DMS79 treated with DMSO at 0.1 percent for 48 hours (cell line): ENCODE results near the gene GPN2.

ENCODE experiments used
- DNase-seq: peaks from one replicate; lab custom pipeline; 2025; lab: John Stamatoyannopoulos, UW

Gene GPN2

DNA sequence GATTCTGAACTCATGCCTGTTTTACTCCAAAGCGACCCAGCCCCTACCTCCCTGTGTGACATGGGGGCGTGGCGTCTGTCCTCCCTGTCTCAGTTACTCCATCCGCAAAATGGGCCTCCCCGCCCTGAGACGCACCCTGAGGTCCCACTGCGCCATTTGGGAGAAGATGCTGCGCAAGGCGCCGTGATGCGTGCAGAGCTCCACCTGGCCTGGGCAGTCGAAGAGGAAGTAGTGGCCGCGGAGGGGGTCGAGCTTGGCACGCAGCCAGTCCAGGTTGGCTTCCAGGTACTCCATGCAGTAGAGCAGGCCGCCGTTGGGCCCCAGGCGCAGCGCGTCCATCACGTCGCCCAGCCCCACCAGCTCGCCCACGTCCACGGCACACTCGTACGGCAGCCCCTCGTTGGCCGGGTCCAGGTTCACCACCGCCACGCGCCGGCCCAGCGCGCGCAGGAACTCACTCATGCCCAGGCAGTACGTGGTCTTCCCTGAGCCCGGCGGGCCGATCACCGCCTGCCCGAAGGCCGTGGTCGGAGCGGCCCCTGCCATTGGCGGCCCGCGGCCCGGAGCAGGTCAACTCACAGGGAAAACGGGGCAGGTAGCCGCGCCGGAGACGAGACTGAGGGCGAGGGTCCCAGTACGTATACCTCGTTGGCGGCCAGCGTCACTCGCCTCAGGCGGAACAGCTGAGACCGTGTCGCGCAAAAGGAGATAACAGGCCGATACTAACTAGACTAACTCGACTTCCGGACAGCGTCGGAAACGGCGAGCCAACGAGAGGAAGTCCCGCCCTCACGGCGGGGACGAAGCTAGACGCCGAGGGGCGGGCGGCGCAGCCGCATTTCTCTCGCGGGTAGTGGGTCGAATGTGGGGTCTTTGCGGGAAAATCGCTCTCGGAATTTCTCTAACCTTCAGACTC is at the start of gene GPN2:
TSS of gene GPN2 (minus strand) at position 733 of the 916 bp plus-strand sequence. CDS start at position 546, 187 bp downstream.
- peak; percentile 75 for DNase-seq

DNA sequence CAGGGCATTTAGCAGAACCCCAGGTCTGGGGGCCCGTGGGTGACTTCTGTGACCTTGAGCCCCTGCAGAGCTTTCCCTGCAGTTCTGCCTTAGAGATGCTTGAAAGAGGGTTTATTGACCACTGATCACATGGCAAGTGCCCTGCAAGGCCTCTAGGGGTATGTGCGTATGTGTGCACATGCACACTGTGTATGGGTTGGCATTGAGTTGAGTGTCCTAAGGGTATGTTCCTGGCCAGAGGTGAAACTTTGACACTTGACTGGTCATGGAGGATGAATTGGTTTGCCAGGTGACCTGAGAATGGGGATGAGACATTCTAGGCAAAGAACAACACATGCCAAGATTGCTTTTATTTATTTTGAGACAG is 48.6 kb upstream of the GPN2 start:
- no peak for DNase-seq

DNA sequence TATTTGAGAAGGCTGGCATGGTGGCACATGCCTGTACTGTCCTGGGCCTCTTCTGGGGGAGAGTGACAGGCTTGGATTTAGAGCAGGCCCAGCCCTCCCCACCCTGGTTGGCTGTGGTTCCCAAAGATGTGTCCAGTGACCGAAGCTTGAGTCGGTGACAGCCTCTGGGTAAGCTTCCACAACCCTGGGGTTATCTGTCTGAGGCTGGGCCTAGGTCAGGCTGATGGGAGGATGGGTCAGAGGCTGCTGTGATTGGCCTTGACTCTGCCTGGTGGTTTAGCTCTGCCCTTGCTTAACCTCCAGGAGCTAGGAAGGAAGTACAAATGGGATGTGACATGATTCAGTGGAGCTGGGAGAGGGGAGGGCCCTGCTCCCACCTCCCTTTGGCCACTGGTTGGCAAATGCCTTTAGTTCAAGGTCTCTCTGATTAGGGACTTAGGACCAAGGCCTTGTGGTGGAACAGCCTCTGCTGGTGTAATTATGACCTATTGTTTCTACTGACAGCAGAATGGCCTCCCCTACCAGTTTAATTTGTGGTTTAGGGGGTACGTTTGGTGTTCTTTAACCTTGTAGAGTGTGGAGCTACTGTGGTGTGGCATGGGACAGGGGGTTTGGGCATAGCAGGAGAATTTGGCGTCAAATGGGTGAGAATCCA is 48.0 kb upstream of the GPN2 start:
- no peak for DNase-seq

DNA sequence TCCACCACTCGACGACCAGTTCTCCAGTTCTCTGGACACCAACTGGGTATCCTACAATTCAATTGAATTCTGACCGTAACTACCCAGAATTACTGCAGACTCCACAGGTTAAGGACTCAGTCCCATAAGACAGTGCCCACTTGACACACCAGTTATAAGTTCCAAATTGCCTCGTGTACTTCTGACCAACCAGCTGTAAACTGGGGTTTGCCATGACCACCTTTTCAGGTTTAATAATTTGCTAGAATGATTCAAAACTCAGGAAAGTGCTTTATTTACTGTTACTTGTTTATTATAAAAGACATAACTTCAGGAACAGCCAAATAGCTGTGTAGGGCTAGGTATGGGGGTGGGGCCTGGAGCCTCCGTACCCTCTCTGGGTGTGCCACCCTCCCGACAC is 46.7 kb upstream of the GPN2 start:
- no peak for DNase-seq

DNA sequence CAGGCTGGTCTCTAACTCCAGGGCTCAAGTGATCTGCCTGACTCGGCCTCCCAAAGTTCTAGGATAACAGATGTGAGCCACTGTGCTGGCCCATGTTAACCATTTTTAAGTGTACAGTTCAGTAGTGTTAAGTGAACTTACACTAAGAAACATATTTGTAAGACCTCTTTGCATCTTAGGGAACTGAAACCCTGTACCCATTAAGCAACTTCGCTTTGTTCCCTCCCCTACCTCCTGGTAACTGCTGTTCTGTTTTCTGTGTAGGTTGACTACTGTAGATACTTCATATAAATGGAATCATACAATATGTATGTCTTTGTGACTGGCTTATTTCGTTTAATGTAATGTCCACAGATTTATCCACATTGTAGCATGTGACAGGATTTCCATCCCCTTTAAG is 42.4 kb upstream of the GPN2 start:
- no peak for DNase-seq

DNA sequence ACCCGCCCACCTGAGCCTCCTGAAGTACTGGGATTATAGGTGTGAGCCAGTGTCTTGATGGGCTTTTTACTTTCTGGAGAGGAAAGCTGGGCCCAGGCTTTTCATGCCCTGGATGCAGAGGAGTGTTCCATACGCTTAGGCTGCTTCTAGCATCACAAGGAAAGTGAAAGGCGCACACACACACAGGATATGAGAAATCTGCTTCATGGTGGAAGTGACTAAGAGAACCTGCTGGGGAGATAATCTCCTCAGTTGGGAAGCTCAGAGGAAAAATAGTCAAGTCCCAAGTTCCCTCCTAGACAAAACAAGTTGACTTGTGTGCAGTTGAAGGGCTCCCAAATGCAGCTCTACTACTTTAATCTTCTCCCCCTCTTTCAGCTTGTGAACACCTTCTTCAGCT is 33.6 kb upstream of the GPN2 start:
- no peak for DNase-seq

DNA sequence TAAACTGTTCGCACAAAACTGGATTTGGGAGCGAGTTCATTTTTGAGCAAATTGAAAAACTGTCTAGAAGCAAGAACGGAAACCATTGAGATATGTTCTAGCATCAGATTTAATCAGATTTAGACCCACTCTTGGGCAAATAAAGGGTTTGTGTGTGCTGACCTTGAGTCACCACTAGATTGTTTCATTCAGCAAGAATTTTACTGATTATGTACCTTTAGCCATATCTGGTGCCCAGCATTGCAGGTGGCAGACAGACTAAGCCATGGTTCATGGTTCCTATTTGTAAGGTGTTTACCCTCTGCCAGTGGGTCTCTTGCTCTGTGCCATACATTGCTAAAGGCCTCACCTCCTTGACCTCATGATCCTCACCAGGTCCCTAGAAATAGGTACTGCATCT is 32.8 kb upstream of the GPN2 start:
- no peak for DNase-seq

DNA sequence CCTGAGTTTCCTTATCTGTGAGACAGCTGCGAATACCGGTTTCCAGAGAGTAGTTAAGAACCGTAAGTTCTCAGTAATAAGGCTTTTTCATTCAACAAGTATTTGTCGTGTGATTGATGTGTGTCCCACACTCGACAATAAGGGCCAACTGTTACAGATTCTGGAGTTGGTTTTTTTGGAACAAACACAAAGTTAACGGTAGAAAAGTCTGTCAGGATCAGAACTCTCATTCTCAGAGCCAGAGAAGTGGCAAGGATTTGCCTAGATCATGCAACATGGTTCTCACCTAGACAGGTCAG is 32.3 kb upstream of the GPN2 start:
- no peak for DNase-seq

DNA sequence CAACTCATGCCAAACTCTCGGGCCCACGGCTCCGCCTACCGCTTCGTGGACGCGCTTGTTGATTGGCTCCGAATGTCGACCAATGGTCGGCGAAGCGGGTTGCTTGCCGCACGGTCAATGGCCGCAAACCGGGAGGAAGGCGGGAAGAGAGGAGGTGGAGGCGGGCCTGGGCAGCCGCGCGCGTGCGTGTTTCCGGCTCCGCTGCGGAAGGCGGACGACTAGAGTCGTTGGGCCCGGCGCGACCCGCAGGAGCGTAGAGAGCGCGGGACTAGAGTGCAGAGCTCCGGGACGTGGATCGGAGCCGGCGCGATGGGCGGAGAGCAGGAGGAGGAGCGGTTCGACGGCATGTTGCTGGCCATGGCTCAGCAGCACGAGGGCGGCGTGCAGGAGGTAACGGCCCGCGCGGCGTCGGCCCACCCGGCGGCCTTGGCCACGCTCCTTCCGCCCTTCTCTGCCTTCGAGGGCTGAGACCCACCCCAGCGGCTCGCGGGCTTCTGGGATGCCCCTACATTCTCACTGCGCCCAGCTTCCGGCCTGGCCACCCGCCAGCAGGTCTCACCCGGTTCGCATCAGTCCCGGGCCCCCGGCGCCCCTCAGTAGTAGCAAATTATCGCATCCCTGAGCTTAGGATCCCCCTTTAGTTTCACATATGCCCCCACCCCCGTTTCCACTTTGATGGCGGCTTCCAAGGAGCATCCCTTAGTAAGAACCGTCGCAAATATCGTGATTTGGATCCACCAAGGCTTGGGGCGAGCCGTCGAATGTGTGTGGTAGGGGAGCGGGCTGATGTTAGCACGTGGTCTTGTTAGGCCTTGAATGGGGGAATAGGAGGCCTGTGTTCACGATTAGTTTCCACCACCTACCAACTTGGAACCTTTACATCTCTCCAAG is 31.7 kb upstream of the GPN2 start, which contains the start of gene NUDC:
TSS of gene NUDC (plus strand) at position 204 of the 891 bp plus-strand sequence. CDS start at position 310, 106 bp downstream.
- peak; percentile 95 for DNase-seq

DNA sequence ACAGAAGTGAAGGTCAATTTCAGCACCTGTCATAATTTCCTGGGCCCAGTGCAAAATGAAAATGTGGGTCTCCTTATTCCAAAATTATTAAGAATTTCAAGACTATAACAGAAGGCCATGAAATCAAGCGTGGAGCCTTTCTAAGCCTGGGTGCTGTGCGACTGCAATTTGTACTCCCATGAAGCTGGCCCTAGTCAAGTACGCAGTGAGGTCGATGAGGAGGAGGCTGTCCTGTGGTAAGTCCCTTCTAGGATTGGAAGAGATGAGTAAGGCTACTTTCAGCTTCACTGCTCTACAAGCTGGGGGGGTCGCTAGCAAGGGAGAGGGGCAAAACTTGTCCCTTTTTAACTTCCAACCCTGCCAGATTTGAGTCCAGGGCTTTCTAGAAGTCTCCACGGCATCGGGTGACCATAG is 31.1 kb upstream of the GPN2 start:
- DNase-seq: no peak

DNA sequence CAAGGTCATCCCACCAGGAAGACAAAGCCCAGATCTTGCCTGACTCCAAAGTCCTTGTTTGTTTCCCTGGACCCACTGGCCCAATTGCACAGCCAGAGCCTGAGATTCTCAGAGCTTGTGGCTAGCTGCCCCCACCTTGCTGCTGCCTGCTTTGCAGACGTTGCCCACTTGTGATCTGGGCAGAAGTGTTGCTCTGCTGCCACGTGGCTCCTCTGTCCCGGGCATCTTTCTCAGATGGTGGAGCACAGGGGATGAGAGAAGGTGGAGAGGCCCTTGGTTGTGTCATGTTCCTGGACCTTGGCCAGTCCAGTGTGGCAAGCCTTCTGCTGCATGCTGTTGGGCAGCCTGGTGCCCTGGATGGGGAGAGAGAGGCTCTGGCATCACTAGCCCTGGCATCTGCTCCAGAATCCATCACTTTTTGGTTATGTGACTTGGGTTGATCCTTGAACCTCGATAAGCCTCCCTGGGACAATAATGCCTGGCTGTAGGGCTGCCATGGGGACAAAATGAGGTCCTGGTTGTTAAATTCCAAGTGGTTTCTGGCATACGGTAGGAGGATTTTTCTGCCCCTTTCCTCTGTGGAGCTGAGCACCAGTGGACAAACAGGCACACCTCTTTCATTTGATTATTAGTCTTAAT is 25.2 kb upstream of the GPN2 start:
- DNase-seq: peak; percentile 35

DNA sequence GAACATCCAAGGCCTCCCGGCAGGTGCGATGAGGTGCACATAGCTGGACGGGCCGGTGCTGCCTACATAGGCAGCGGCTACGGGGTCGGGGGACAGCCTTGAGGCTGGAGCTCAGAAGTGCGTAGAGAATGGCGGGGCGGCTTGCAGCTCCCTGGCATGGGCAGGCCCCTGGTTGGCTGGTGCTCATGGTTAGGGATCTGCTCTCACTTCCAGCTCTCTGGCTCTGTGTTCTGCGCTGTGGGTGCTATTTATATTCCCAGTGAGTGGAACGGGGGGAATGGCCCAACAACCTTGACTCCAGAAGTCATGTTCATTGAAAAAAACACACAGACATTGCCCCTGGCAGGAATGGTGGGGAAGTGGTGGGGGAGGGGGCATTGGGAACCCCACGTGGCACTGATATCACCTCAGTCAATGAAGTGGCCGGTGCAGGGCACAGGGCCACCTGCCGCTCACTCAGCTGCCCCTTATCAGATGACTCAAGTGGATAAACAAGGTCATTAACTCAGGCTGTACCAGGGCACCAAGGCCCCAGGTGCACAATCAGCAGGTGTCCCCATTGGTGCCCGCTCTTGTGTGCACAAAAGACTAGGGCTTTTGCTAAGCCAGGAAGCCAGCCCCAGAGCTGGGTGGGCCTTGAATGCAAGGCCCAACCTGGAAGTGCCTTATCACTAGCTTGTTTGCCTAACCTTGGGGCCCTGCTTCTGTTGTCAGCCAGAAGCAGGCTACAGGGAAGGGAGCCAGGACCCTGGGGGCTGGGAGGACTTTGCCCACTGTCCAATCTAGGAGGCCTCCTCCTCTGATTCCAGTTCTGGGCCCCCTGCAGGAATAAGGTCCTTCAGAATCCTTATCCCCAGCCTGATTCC is 23.9 kb upstream of the GPN2 start, which contains the start of gene NR0B2:
TSS of gene NR0B2 (minus strand) at position 222 of the 866 bp plus-strand sequence. CDS start at position 187, 35 bp downstream.
- peak; percentile 98 for DNase-seq

DNA sequence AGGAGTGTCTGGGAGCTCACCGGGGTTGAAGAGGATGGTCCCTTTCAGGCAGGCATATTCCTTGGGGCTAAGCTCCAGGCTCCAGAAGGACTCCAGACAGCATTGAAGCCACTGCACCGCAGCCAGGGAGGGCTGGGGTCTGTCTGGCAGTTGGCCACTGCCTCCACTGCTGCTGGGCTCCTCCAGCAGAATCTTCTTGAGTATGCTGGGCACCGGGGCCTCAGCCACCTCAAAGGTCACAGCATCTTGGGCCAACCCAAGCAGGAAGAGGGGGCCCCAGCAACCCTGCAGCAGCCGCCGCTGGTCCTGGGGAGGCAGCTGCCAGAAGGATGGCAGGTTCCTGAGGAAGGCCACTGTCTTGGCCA is 23.3 kb upstream of the GPN2 start:
- peak; percentile 76 for DNase-seq

DNA sequence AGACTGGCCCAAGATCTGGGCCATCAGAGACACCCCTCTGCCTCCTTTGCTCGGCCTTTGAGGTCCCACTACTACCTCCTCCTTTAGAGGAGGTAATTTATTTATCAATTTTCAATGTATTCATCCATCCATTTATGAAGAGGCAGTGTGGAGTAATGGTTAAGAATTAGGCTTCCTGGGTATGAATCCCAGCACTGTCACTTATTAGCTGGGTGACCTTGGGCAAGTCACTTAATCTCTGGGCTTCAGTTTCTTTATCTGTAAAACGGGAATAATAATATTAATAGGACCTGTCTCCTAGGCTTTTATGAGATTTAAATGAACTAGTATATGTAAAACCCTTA is 22.0 kb upstream of the GPN2 start:
- DNase-seq: no peak

DNA sequence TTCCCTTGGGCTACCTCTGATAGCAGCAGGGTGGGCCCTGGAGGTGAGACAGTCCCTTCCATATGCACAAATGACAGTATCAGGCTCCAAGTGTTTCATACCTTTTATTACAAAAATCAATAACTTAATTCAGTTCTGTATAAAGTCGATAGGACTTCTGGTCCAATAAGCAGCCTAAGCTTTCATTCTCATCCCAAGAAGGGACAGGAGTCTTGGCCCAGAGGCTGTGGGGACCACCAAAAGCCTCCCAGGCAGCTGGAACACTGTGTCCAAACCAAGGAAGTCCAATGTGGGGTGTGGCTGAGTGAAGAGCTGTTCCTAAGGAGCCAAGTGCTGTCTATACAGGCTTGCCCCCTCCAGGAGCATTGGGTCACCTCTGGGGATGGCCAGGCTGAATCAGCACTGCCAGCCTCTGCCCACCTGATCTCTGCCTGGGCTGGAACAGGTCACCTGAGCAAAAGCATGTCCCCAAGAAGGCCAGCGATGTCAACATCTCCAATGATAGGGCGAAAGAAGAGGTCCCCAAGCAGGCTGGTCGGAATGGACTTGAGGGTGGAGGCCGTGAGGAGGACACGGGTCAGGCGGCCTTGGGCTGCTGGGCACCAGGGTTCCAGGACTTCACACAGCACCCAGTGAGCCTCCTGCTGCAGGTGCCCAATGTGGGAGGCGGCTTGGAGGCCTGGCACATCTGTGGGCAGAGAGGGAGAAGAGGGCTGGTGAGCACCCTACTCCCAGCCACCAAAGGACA is 21.5 kb upstream of the GPN2 start:
- no peak for DNase-seq

DNA sequence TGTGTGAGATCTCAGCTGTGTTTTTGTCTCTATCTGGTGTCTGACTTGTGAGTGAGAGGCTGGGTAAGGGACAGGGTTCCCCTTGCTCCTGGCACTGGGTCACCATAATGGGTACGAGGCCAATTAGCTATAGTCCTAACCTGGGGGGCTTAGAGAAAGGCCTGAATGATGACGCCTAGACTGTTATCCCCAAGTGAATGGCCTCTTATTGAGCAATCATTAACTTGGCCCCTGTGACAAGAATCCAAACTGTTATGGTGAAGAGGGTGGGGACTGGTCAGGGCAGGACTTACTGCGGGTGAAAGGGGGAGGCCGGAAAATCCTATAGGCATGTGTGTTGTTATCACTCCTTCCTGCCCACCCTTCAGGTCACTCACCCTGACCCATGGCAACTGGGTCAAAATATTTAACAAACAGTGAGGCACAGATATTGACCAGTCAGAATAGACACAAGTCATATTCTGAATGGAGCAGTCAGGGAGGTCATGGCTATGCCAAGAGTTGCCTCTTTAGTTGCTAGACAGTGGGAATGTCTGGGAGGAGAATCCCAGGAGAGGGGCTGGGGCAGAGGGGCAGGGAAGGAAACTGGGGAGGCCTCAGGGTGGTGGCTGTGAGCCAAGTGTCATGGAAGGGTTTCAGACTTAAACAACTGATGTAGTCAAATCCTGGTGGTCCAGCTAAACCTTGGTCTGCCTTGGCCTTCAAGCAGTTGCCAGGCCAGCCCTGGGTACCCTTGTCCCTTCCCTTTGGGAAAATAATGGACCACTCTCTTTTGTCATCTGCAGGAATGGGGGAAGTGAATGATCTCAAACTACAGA is 20.5 kb upstream of the GPN2 start:
- no peak for DNase-seq

DNA sequence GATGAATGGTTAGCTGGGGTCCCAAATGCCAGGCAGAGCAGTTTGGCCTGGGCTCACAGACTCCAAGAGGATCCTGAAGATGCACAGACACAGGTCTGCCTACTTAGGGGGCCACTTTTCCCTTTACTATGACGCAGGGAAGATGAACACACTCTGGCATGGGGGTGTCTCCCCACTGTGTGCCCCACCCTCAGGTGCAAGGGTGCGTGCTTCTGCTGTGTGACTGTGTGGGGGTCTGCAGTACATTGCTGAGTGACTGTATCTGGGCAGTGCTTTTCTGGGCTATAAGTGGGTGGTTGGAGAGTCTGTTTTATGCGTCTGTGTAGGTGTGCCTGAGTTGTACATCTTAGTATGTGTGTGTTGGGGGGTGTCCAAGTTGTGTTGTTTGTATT is 19.9 kb upstream of the GPN2 start:
- no peak for DNase-seq

DNA sequence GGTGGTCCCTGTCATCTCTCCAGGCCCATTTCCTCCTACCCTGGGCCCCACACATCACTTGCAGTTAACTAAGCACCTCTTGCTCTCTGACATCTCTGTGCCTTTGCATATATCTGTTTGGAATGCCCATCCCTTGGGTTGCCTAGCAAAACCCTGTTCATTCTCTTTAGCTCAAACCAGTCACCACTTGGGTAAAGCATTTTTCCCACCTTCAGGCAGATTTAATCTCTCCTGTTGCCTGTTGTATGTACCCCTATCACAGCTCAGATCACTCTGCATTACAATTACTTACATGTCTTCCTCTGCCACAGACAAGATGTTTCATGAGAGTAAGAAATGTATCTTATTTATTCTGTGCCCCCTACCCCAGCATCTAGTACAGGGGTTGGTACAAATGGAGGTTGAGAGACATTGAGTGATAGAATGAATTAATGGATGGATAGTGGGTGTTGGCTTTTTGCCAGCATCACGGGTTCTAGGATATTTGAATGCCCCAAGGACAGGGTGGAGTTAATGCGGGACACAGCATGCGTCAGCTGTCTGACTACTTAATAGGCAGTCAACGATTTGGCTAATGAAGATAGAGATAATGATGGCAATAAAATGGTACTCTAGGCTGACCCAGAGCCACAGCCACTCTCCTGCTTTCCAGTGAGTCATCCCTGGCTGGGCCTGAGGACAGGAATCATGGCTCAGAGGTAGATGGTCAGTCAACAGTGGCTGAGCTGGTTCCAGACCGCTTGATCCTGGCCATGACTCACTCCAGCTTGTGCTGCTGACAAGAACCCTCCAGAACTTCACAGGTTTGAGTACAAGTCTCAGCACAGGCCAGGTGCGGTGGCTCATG is 17.2 kb upstream of the GPN2 start:
- no peak for DNase-seq
